Stomach smooth muscle (tissue), 2 donors: ENCODE data around the gene FA2H.
"Not testable (repeated sequence)": the region's sequence is repeated elsewhere in the genome, so short reads cannot be mapped to it uniquely, and the experiment has no call there.

ENCODE experiments used
- H3K27ac ChIP-seq: one replicate; pipeline ENCODE4 v1.7.0; 2013; ENCODE audit warnings: mild to moderate bottlenecking, low read length, inconsistent platforms
- H3K27me3 ChIP-seq, 2 donors: one replicate each; pipeline ENCODE4 v1.7.0; 2013; ENCODE audit warnings: low read length in 2 of 2; ENCODE audit not compliant: insufficient read depth in 2 of 2, control insufficient read depth in 1 of 2
- H3K36me3 ChIP-seq, 2 donors: one replicate each; pipeline ENCODE4 v1.7.0; 2013; ENCODE audit warnings: low read length in 2 of 2; ENCODE audit not compliant: control insufficient read depth in 2 of 2, insufficient read depth in 2 of 2
- H3K4me1 ChIP-seq: one replicate; pipeline ENCODE4 v1.7.0; 2013; ENCODE audit warnings: low read length; ENCODE audit not compliant: control insufficient read depth, insufficient read depth
- H3K4me3 ChIP-seq, 2 donors: one replicate each; pipeline ENCODE4 v1.7.0; 2013; ENCODE audit warnings: low read length in 2 of 2
- H3K9ac ChIP-seq, 2 donors: one replicate each; pipeline ENCODE4 v1.7.0; 2013; ENCODE audit warnings: low read length in 2 of 2, mild to moderate bottlenecking in 1 of 2
- H3K9me3 ChIP-seq, 2 donors: one replicate each; pipeline ENCODE4 v1.7.0; 2013; ENCODE audit warnings: low read length in 2 of 2; ENCODE audit not compliant: control insufficient read depth in 2 of 2
- donor health status: healthy.
- donor health status: Pancreatic carcinoma.

The FA2H gene

GRCh38 chr16:74793571-74793970 lies 19.0 kb upstream of the FA2H start:
- Histone ChIP-seq H3K9ac (no peak overlapping the region), H3K4me3 (no peak overlapping the region), H3K9me3 (no peaks in the 10 kb centered on the region), H3K36me3 (no peaks in the 10 kb centered on the region), H3K27ac (no peak overlapping the region), H3K4me1 (no peaks in the 10 kb centered on the region), H3K27me3 (peaks cover 0 to 3% of the 10 kb centered on the region in 2 donors)

DNA sequence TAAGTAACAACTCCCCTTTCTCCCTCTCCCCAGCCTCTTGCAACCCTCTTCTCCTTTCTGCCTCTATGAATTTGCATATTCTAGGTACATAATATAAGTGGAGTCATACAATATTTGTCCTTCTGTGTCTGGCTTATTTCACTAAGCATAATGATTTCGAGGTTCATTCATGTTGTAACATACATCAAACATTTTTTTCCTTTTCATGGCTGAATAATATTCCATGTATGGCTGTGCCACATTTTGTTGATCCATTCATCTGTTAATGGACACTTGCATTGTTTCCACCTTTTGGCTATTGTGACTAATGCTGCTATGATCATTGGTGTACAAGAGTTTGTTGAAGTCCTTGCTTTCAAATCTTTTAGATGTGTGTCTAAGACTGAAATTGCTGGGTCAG lies 17.6 kb upstream of the FA2H start:
- H3K36me3 ChIP-seq = no peaks in the 10 kb centered on the region
- H3K27me3 ChIP-seq = peaks cover 0 to 3% of the 10 kb centered on the region in 2 donors
- no peak overlapping the region for H3K27ac ChIP-seq

DNA sequence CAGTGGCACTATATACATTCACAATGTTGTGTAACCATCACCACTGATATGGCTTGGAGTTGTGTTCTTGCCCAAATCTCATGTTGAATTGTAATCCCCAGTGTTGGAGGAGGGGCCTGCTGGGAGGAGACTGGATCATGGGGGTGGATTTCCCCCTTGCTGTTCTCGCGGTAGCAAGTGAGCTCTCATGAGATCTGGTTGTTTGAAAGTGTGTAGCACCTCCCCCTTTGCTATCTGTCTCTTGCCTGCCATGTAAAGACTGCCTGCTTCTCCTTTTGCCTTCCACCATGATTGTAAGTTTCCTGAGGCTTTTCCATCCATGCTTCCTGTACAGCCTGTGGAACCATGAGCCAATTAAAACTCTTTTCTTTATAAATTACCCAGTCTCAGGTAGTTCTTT lies 17.1 kb upstream of the FA2H start:
- not testable (repeated sequence) for H3K9ac ChIP-seq, H3K4me1 ChIP-seq, H3K27ac ChIP-seq, H3K4me3 ChIP-seq, H3K9me3 ChIP-seq, H3K36me3 ChIP-seq, H3K27me3 ChIP-seq

More for the DNA sequence above, 17.6 kb upstream of the FA2H start:
- Histone ChIP-seq H3K4me3 (no peak overlapping the region), H3K9me3 (no peaks in the 10 kb centered on the region), H3K4me1 (no peaks in the 10 kb centered on the region), H3K9ac (no peak overlapping the region)

- Histone ChIP-seq H3K36me3 (no peaks in the 10 kb centered on the region), H3K9ac (no peak overlapping the region), H3K9me3 (no peaks in the 10 kb centered on the region), H3K4me3 (no peak overlapping the region), H3K27me3 (no peaks in the 10 kb centered on the region), H3K27ac (no peak overlapping the region), H3K4me1 (no peaks in the 10 kb centered on the region)
Measured at GRCh38 chr16:74788108-74788507, 13.5 kb upstream of the FA2H start.

GRCh38 chr16:74785031-74785430 lies 10.4 kb upstream of the FA2H start:
- Histone ChIP-seq H3K4me1 (no peaks in the 10 kb centered on the region), H3K36me3 (no peaks in the 10 kb centered on the region), H3K27me3 (no peaks in the 10 kb centered on the region), H3K9me3 (no peaks in the 10 kb centered on the region), H3K9ac (no peak overlapping the region), H3K27ac (no peak overlapping the region), H3K4me3 (no peak overlapping the region)

GRCh38 chr16:74778646-74779045 lies 4.0 kb upstream of the FA2H start:
- H3K9ac ChIP-seq = no peak overlapping the region
- H3K4me1 ChIP-seq = peaks cover 12% of the 10 kb centered on the region
- H3K4me3 ChIP-seq = no peak overlapping the region
- no peaks in the 10 kb centered on the region for H3K36me3 ChIP-seq
- no peaks in the 10 kb centered on the region for H3K9me3 ChIP-seq
- no peak overlapping the region for H3K27ac ChIP-seq
- H3K27me3 ChIP-seq = peaks cover 7 to 12% of the 10 kb centered on the region in 2 donors

- H3K4me3 ChIP-seq = no peak overlapping the region
- no peak overlapping the region for H3K9ac ChIP-seq
- H3K9me3 ChIP-seq = no peaks in the 10 kb centered on the region
- peaks cover 12% of the 10 kb centered on the region for H3K4me1 ChIP-seq
- no peaks in the 10 kb centered on the region for H3K36me3 ChIP-seq
- H3K27me3 ChIP-seq = peaks cover 9 to 16% of the 10 kb centered on the region in 2 donors
- H3K27ac ChIP-seq = no peak overlapping the region
Measured at GRCh38 chr16:74776926-74777325, 2.3 kb upstream of the FA2H start.

- Histone ChIP-seq H3K9ac (no peak overlapping the region), H3K9me3 (no peaks in the 10 kb centered on the region), H3K27ac (no peak overlapping the region), H3K4me3 (peak overlapping the region; percentile 13 to 64), H3K27me3 (peaks cover 12 to 16% of the 10 kb centered on the region in 2 donors), H3K36me3 (no peaks in the 10 kb centered on the region), H3K4me1 (peaks cover 12% of the 10 kb centered on the region)
Measured at GRCh38 chr16:74775255-74775654, 635 bp upstream of the FA2H start.

DNA sequence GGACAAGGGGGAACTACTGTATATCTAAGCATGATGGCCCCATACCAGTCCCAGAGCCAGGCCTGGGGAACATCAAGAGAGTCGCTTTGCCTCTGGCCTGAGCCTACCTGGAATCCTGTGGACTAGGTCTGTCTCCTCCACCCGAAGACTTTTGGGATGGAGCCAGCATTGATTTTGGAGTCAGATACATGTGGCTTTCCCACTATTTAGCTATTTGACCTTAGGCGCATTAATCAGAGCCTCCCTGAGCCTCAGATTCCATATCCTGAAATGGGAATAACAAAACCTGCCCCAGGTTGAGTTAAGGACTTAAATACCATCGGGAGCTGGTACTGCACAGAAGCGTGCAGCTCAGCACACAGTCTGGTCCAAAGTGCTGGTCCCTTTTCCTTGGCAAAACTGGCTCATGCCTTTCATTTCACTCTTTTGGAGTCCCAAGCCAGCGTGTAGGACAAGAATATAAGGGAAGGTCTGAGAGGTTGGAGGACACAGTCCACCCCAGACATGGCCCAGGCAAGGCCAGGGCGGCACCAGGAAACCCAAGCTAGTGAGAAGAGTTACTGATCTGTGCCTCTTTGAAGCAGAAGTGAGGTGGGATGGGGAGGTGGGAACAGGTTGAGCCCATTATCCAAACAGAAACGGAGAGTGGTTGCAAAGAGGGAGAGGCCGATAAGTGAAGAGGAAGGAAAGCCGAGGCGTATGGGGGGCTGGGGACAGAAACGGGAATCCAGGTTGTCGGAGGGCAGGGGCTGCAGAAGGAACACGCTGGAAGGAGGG lies 986 bp downstream of the FA2H start:
- H3K27ac ChIP-seq = no peak overlapping the region
- H3K4me1 ChIP-seq = peaks cover 12% of the 10 kb centered on the region
- H3K27me3 ChIP-seq = peaks cover 13 to 16% of the 10 kb centered on the region in 2 donors
- no peaks in the 10 kb centered on the region for H3K36me3 ChIP-seq
- no peaks in the 10 kb centered on the region for H3K9me3 ChIP-seq
- H3K9ac ChIP-seq = no peak overlapping the region
- H3K4me3 ChIP-seq = peak overlapping the region in 1 of 2 donors; percentile 64

DNA sequence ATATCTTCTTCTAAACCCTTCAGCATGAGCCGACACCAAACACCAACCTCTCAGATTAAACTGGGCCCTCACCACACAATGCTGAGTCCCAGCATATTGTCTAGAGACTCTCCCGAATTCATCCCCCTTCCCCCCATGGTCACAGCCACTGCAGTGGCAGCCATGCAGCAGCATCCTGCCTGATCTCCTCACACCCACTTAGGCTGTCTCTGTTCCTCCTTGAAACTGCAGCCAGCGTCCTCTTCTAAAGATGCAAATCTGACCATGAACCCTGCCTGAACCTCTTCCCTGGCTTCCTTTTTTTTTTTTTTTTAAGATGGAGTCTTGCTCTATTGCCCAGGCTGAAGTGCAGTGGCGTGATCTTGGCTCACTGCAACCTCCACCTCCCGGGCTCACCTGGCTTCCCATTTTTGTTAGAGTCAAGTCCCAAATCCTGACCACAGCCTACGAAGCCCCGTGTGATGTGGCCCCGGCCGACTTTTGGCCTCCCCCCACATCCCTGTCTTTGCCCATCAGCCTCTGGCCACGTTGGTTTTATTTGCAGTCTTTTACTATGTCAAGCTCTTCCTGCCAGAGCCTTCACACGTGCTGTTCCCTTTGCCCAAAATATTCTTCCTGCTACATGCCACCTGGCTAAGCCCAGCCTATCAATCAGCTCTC lies 2.8 kb downstream of the FA2H start:
- Histone ChIP-seq H3K4me3 (no peak overlapping the region), H3K36me3 (no peaks in the 10 kb centered on the region), H3K9me3 (no peaks in the 10 kb centered on the region), H3K4me1 (peaks cover 12% of the 10 kb centered on the region), H3K27me3 (peaks cover 11 to 16% of the 10 kb centered on the region in 2 donors), H3K27ac (no peak overlapping the region), H3K9ac (no peak overlapping the region)
